ENCODE results near the gene ARRDC3. TPM values are rescaled to one million over a fixed set of nuclear protein-coding genes. Genes with fewer than 3 reads are reported as not detected.
A peak's percentile ranks its signal among the peaks of the same experiment; 100 is the strongest.
"Not testable (repeated sequence)": the region's sequence is repeated elsewhere in the genome, so short reads cannot be mapped to it uniquely, and the experiment has no call there.

Gene ARRDC3, protein sequence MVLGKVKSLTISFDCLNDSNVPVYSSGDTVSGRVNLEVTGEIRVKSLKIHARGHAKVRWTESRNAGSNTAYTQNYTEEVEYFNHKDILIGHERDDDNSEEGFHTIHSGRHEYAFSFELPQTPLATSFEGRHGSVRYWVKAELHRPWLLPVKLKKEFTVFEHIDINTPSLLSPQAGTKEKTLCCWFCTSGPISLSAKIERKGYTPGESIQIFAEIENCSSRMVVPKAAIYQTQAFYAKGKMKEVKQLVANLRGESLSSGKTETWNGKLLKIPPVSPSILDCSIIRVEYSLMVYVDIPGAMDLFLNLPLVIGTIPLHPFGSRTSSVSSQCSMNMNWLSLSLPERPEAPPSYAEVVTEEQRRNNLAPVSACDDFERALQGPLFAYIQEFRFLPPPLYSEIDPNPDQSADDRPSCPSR
- 413 TPM for total RNA-seq

DNA sequence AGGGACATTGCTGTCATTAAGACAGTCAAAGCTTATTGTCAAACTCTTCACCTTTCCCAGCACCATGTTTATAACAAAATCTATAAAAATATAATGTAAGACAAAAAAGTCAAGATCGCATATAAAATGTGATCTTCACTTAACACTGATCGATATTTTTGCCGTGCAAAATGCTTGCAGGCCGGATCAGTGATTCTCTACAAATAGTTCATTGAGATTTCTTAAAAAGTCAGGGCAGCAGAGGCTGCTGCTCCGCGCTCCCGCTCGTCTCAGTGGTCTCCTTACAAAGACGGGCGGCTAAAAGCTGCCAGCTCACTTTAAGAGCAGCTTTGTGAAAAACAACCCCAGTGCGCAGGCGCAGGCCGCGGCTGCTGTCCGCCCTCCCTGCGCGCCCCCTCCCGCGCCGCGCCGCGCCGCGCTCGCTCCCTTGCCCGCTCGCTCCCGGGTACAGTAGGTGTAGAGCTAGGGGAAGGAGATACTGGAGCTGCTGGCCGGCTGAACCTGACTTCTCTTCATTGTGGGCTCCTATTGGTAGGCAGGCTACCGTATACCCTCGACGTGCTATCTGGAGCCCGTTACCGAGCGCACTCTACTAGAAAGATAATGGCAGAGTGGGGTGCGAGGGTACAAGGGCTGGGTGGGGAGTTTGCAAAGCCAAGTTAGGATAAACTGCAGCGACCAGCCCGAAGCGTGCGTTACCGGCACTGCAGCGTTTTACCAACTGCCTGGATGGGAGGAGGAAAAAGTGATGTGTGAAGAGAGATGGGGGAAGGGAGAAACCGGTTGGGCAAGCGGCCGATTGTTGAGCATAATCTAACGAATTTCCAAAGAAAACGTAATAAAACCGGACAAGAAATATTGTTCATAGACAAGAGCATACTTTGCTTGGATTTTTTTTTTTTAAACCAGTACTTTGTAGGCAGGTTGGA is at the start of gene ARRDC3:
Gene ARRDC3, minus strand, starts transcription at position 291 of the 929 bp plus-strand sequence. Its CDS starts 225 bp downstream, at position 66.
- peak; percentile 95 for DNase-seq

DNA sequence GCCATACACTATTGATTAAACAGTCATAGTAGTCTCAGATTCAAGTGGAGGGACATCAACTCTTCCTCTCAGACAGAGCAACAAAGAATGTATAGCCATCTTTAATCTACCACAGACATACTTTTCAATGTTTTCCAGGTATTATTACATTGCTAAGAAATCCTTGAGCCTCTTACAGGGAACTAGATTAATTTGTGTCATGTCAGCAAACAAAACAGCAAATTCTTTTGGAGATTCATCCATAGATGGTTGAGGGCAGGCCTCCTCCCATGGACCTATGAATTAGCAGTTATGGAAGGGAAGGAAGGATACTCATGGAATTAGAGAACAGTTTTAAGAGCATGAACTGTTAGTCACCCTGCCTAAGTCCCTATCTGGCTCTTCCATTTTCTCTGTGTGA is 47.8 kb upstream of the ARRDC3 start:
- no peak for DNase-seq

DNA sequence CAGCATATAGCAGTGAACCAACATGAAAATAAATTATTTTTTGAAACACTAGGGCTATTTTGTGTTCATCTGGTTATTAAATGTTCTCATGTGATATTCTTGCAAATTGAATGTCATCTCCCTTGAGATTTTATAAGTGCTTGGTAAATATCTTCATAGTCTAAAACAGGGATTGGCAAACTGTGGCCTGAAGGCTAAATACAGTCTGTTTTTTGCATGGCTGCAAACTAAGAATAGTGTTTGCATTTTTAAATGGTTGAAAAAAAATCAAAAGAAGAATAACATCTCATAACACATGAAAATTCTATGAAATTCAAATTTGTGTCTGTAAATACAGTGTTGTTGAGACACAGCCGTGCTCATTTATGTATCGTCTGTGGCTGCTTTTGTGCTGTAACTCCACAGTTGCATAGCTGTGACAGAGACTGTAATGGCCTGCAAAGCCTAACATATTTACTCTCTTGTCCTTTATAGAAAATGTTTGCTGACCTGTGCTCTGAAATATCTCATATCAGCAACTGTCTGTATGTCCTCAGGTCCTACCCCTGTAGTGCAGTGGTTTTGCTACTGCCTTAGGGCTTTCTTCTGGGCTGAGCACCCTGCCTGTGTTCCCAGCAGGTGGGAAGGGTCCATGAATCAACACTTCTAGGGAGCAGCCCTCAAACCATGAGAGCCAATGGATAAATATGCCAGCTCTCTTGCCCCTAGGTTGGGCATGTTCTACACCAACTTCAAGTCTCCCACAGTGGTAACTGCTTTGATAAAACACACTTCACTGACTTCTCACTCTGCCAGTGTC is 41.7 kb upstream of the ARRDC3 start:
- DNase-seq = no peak

DNA sequence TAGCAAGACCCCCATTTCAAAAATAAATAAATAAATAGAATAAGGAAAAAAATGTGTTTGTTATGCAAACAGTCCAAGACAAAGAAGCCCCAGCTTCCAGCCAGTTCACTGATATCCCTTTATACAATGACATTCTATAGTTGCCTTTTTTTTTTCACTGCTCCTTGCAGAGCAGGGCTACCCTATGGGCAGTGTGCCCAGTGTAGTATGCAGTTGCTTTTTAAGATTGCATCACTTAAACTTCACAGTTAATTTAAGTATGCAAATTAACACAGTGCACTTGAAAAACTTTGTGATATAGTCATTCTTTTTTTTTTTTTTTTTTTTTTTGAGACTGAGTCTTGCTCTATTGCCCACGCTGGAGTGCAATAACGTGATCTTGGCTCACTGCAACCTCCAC is 40.8 kb upstream of the ARRDC3 start:
- DNase-seq = no peak

DNA sequence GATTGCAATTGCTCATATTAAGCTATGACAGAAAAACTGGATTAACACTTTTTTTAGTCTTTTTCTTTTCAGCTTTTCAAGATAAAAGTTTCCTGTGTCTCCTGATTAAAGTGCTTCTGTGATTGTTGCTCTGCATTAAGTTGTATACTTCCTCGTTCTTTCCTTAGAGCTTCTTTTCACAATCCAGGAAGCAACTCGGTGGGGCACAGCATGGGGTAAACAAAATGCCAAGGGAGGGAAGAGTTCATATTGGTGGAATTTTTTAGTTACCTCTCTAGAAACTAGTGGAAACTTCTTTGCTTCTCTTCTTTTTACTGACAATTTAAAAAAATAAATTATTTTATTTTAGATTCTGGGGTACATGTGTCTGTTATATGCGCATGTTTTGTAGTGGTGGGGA is 37.8 kb upstream of the ARRDC3 start:
- DNase-seq = no peak

DNA sequence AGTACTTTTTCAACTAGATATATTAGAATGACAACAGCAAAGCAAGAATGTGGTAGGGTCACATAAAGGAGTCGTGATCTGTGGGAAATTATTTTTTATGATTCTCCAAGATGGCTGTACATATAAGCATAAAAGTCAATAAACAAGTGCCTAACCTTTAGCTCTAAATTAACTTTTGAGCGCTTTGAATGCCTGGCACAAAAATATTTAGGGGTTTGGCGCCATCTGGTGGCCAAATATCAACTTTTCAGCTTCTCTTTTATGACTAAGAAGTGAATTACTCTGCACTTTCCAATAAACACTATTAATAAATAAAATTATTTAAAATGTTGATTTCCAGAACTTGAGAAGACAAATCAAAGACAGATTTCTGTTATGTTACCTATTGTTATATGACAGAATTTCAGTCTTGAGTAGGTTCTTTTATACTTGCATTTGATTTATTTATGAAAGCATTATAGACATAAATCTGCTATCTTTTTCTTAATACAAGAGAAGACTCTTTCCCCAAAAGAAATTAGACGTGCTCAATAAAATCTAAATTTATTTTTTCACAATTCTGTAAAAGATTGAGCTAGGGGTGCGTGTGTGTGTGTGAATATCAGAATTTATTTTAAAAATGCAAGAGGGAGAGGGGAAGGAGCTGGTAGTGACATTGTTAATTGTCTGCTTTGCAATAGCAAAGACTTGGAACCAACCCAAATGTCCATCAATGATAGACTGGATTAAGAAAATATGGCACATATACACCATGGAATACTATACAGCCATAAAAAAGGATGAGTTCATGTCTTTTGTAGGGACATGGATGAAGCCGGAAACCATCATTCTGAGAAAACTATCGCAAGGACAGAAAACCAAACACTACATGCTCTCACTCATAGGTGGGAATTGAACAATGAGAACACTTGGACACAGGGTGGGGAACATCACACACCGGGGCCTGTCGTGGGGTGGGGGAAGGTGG is 36.7 kb upstream of the ARRDC3 start:
- peak; percentile 5 for DNase-seq

DNA sequence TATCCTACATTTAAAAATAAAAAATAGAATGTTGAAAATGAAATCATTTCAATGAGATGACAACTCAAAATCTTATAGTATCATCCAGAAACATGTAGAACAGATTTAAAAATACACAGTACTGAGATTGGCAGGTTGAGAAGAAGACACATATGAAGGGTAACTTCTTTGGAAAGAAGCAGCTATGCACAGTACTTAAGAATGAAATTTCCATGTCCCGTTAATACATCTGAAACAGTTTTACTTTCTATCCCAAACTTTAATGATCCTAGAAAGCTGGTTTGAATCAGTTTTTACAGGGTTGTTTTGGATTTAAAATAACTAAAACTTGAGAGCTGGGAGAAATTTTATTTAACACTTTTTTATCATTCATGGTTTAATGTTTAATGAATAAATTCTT is 36.0 kb upstream of the ARRDC3 start:
- no peak for DNase-seq

DNA sequence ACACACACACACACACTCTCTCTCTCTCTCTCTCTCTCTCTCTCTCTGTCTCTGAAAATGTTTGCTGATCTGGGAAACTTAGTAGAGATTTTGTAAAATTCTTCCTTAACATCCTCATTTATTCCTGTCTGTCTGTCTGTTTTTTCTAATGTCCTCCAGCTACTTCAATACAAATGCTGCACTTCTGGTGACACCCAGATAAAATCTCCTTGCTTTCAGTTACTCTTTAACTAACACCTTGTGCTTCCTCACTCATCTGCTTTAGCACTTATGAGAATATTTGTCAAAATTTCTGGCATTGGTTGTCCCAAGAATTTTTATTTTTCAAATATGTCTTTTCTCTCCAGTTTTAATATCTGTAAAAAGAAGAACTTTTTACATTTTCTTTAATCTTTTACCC is 35.0 kb upstream of the ARRDC3 start:
- DNase-seq = no peak

DNA sequence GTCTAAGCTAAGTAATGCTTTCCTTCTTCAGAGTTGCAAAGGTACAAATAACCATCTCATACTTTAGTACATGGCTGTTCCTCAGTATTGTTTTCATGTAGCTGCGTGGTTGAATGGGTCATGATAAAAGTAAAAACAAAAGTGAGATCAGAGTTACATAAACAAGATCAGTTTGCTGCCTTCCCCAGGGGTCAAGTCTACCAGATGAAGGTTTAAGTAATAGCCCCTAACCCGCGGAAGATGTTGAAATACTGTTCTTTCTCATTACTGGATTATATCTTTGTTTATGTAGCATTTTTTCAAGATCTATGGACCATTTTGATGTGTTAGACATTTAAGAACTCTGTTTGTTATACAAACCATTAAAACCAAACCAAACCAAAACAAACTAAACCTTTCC is 34.1 kb upstream of the ARRDC3 start:
- DNase-seq = no peak

DNA sequence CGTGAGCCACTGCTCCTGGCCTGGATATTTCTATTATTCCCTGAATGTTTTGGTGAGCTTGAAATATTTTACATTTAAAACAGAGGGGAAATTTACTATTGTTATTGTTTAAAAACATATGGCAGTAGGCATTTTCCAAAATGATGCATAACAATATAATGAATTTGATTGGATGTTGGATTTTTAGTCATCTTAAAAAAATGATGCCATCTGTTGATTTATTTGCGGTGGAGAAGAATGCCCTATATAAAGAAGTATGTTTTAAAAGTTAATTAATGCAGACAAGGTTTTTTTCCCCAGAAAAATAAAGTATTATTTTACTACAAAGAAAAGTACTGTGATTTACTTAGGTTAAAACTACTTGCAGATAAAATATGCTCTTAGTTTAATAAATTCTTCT is 33.4 kb upstream of the ARRDC3 start:
- DNase-seq = no peak

DNA sequence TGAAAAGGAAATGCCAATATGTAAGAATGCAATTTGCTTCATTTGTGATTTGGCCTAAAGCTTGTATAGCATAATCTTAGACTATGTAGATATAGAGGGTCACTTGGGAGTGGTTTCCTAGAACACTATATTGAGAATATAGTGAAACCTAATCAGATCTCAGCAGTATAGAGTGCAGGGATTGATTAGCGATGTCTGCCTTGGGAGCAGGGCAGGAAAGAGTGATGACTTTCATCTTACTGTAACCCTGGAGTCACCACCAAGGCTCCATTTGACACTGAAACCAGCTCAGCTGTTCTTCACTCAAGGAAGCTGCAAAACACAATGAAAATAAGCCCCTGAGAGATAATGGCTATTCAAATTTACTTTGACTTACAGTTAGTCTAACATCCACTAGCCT is 26.2 kb upstream of the ARRDC3 start:
- DNase-seq = no peak

DNA sequence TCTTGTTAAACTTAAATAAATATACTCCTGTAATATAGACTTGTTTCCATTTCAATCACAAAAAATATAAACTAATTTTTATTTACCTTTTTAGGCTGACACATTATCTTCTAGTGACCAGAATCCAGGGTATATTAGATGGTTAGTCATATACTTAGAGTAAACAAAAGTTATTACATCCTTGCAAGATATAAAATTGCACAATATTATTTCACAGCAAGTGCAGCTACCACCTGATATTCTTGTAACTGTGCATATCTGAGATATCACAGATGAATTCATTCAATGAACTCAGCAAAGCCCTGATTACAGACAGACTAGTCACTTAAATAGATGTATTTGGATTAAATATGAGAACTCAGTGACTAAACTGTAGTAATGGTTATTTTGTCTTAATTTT is 25.6 kb upstream of the ARRDC3 start:
- DNase-seq = no peak

DNA sequence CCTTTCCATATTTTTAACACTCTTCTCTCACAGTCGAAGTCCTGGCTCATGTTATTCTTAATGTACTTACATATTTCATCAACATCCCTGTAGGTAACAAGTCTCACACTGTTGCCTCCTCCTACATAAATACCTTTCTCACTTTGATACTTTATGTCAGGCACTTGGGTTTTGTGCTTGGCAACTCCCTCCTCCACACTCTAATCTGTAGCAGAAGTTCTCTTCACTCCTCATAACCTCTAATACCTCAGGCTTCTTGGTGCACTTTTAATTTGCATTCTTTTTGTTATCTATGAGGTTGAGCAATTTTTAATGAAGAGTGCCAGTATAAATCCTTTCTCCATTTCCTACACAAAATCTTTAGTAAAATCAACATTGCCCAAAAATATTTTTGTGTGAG is 24.1 kb upstream of the ARRDC3 start:
- no peak for DNase-seq

DNA sequence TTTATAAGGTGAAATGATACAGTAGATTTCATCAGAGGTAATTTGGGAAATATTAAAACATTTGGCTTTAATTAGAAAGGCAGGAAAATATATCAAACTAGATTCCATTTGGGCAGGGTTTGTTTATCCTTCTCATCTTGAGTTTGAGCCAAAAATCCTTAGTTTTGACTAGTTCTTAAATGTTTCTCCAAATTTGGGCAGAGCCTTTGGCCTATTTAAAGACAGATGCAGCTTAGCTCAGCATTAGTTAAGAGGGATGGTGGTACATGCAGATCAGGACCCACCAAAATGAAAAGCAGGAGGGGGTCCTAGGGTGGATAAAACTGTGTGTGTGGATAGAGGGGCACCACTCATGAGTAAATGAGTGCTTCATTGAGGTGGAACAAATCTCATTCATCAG is 20.3 kb upstream of the ARRDC3 start:
- DNase-seq = no peak

DNA sequence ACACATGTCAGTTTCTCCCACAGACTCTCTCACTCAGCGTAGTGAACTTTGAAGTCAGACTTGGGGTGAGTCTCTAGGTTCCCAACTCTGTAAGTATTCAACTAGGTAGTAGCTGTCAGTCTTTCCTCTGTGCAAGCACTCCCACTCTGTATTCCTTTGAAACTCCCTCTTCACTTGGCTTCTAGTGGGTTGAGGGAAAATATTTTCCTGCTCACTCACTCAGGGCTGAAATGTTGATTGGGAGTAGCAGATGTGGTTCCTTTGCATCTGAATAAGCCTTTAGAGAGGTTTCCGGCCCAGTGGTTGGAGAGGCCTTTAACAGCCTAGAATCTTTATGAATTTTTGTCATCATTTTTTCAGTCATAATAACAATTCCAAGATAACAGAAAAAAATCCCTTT is 18.1 kb upstream of the ARRDC3 start:
- DNase-seq = no peak

DNA sequence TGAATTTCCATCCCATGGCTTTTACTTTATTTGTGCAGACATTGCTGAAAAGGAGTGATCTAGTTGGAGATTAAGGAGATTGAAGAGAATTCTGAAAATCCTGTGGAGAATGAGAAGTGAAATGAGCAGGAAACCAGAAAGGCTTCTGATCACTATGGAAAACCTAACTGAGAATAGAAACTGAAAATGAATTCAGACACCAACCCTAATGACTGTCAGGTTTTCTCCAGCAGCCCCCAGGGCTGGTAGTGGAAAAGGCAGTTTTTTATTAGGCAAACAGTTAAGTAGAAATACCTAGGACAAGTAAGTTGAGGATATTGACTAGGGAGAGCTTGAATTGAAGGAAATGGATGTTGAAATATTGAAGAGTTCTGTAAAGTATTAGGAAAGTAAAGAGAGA is 14.7 kb upstream of the ARRDC3 start:
- DNase-seq = no peak

DNA sequence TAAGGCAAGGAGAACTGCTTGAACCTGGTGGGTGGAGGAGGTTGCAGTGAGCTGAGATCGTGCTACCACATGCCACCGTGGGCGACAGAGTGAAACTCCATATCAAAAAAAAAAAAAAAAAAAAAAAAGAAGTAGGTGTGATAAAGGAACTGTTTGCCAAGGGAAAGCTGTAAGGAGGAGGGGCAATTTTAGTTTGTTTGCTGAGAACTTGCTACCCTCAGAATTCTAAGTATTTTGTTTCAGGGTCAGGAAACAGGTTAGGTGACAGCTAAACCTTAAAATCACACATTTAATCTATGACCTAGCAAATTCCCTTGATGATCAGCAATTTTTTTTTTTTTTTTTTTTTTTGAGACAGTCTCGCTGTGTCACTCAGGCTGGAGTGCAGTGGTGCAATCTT is 7.2 kb upstream of the ARRDC3 start:
- DNase-seq = no peak

DNA sequence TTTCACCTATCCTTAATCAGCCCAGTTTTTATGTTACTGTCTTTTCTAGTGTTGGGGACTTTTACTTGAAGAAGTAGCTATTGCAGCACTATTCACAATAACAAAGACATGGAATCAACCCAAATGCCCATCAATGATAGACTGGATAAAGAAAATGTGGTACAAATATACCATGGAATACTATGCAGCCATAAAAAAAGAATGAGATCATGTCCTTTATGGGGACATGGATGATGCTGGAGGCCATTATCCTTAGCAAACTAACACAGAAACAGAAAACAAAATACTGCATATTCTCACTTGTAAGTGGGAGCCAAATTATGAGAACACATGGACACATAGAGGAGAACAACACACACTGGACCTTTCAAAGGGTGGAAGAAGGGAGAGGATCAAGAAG is 6.4 kb upstream of the ARRDC3 start:
- not testable (repeated sequence) for DNase-seq

DNA sequence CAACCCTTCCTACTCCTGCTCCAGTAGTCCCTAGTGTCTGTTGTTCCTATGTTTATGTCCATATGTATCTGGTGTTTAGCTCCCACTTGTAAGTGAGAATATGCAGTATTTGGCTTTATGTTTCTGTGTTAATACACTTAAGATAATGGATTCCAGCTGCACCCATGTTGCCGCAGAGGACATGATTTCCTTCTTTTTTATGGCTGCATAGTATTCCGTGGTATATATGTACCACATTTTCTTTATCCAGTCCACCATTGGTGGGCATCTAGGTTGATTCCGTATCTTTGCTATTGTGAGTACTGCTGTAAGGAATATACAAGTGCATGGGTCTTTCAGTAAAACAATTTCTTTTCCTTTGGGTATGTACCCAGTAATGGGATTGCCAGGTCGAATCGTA is 5.2 kb upstream of the ARRDC3 start:
- DNase-seq = no peak

DNA sequence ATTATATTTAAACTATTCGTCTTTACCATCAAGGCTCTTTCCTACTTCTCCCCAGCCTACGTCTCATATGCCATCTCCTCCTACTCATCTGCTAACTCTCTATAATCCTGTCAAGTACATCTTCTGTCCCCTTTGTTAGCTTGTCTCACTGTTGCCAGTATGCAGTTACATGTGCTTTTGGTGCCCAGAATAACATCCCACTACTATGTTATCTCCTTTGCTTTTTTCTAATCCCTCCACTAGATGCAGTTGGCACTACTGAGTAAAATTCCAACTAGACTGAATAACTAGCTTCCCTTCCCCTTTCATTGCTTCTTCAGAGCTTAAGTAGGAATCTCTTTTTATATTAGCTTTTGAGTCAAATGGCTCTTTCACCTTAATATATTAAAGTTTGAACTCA is 3.0 kb upstream of the ARRDC3 start:
- DNase-seq = no peak

DNA sequence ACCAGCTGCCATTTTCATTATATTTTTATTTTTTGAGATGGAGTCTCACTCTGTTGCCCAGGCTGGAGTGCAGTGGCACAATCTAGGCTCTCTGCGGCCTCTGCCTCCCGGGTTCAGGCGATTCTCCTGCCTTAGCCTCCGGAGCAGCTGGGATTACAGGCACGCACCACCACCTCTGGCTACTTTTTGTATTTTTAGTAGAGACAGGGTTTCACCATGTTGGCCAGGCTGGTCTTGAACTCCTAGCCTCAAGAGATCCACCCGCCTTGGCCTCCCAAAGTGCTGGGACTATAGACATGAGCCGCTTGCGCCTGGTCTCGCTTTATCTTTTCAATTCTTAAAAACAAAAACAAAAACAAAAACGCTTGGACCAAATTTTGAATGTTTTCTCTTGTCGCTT is 2.5 kb upstream of the ARRDC3 start:
- DNase-seq = not testable (repeated sequence)
